ENCODE results near the gene C1orf185. TPM values are rescaled to one million over a fixed set of nuclear protein-coding genes. Genes with fewer than 3 reads are reported as not detected.

The C1orf185 gene
- total and polyA plus RNA-seq, 9 of the 15 experiments (the other 6 are each of a cell fraction or from before 2014, with no cell fraction given) = not detected

- 0 out of 4 replicates have a peak, but pooled peaks of 1 of the 2 experiments have one; percentile 26 for TF ChIP-seq RCOR1 (IDR thresholded peaks at IDR 0.05; ENCODE audit: borderline replicate concordance in 1 of 2, low read depth in 2 of 2, low read length in 2 of 2)
- 0 out of 2 replicates have a peak, but pooled peaks have one; percentile 18 for TF ChIP-seq MTA3 (IDR thresholded peaks at IDR 0.05; ENCODE audit: borderline replicate concordance)
- TF ChIP-seq NRF1 (conservative IDR thresholded peaks at IDR 0.05 in 1 of 2, IDR thresholded peaks at IDR 0.05 in 1 of 2) = 0 out of 4 replicates have a peak, but pooled peaks of 1 of the 2 experiments have one; percentile 20
- no peak for TF ChIP-seq ZNF41 (CRISPR knock-in tag; conservative IDR thresholded peaks at IDR 0.05)
- TF ChIP-seq ZNF12 (CRISPR knock-in tag; IDR thresholded peaks at IDR 0.05) = no peak
These were observed 30.0 kb upstream of the C1orf185 start (continued) for GRCh38 chr1:51072043-51072439.

GRCh38 chr1:51072651-51073050 is 29.4 kb upstream of the C1orf185 start:
- no TSS peak for BruUV-seq (replicated peaks)
- no peak for FAIRE-seq
- CTCF ChIA-PET (ENCODE audit: low intra/inter-chr PET ratio) = no interaction called here
- TF ChIP-seq JUND (IDR thresholded peaks at IDR 0.05; ENCODE audit: borderline replicate concordance, low read depth, low read length) = no peak
- TF ChIP-seq JUND (tag; IDR thresholded peaks at IDR 0.05; ENCODE audit: borderline replicate concordance, low read depth, low read length) = 0 out of 3 replicates have a peak, but pooled peaks have one; percentile 21
- no peak for TF ChIP-seq TCF3 (CRISPR knock-in tag; IDR thresholded peaks at IDR 0.05)
- no peak overlapping the region for H3K4me2 ChIP-seq (ENCODE audit: insufficient read depth, low read length)
- in situ Hi-C loops (cut with MboI) = loop anchor here (25.0 kb wide), 1 partner anchor 710 kb away; no protein-coding TSS in a partner anchor
- ATAC-seq = no peak
- no peaks in the 10 kb centered on the region for H3K9me1 ChIP-seq (ENCODE audit: control insufficient read depth, insufficient read depth, low read length)
- no peaks in the 10 kb centered on the region for H4K20me1 ChIP-seq (replicated peaks; ENCODE audit: control insufficient read depth, insufficient read depth, low read length)
- DNase-seq (ENCODE audit: extremely low read depth in 1 of 4, low spot score in 3 of 4) = no peak
- no peaks in the 10 kb centered on the region; a peak in 2 of 5 replicates for H3K27me3 ChIP-seq (ENCODE audit: control insufficient read depth in 2 of 2, insufficient read depth in 2 of 2, low read length in 2 of 2)
- intact Hi-C loops (cut with micrococcal nuclease) = no loop called here
- no peaks in the 10 kb centered on the region for H3K79me2 ChIP-seq (ENCODE audit: control insufficient read depth, insufficient read depth, low read length)
- POLR2A ChIA-PET = interaction anchor here (1.4 kb wide), 1 partner anchor 15 kb away, joined by 4 read pairs; no protein-coding TSS in a partner anchor
- no peak overlapping the region for H3K27ac ChIP-seq (ENCODE audit: extremely low read depth, low read depth, low read length)
- H3K36me3 ChIP-seq (ENCODE audit: control insufficient read depth, insufficient read depth, low read length) = no peaks in the 10 kb centered on the region
- no peak overlapping the region for H3K4me3 ChIP-seq
- no peaks in the 10 kb centered on the region for H3K9me3 ChIP-seq (replicated peaks; ENCODE audit: control insufficient read depth, insufficient read depth, low read depth, low read length)
- peak overlapping the region; percentile 64 for H2AFZ ChIP-seq (ENCODE audit: low read depth, low read length)
- no peak overlapping the region for H3K9ac ChIP-seq (ENCODE audit: insufficient read depth in 1 of 2, low read depth in 2 of 2, low read length in 2 of 2)
- peaks cover 0 to 5% of the 10 kb centered on the region in 2 experiments; a peak in 2 of 5 replicates for H3K4me1 ChIP-seq (replicated peaks in 1 of 2; ENCODE audit: control insufficient read depth in 2 of 2, insufficient read depth in 2 of 2, low read length in 2 of 2)

All from K562 (cell line).